PC-9 (cell line): Measurements from ENCODE around the gene ANXA2. TPM values are rescaled to one million over a fixed set of nuclear protein-coding genes. Genes with fewer than 3 reads are reported as not detected.

Source experiments
- BruUV-seq: library from RNA; stranded (reverse); fragments of 400-500 nt; replicated peaks from 2 replicates; lab custom pipeline; 2021; lab: Mats Ljungman, UMichigan
- CTCF ChIA-PET: fragments of 300-600 bp; sonication (Branson Sonifier 250); formaldehyde crosslinking; loops from one replicate; lab custom pipeline; 2022; ENCODE audit warnings: antibody characterized with exemption; lab: Charles Lee
- POLR2A ChIA-PET: fragments of 300-600 bp; sonication (Branson Sonifier 250); formaldehyde crosslinking; loops from one replicate; lab custom pipeline; 2022; ENCODE audit warnings: antibody characterized with exemption; ENCODE audit not compliant: unreplicated experiment; lab: Charles Lee
- DNase-seq, 2 experiments: peaks; one replicate each; pipeline versions ENCODE4 v3.0.0 to v3.0.0-alpha.2; 2015 to 2022; ENCODE audit warnings: mixed read lengths in 1 of 2
- H2AFZ ChIP-seq: fragments of 200-600 bp; sonication (generic); 2 replicates; pipeline ENCODE4 v1.8.1; 2017; ENCODE audit warnings: antibody characterized with exemption
- H3F3A ChIP-seq: fragments of 200-600 bp; sonication (generic); 2 replicates; pipeline ENCODE4 v1.8.1; 2017; ENCODE audit warnings: antibody characterized with exemption, mild to moderate bottlenecking, low read depth; ENCODE audit not compliant: insufficient read depth
- H3K27ac ChIP-seq: fragments of 200-600 bp; sonication (generic); 2 replicates; pipeline ENCODE4 v1.6.1; 2016; ENCODE audit warnings: mixed run types
- H3K27me3 ChIP-seq: fragments of 200-600 bp; sonication (generic); 2 replicates; pipeline ENCODE4 v1.6.1; 2016; ENCODE audit warnings: low read depth, mixed run types; ENCODE audit not compliant: insufficient read depth
- H3K36me3 ChIP-seq: fragments of 200-600 bp; sonication (generic); 2 replicates; pipeline ENCODE4 v1.6.1; 2016; ENCODE audit warnings: low read depth, mixed run types
- H3K4me1 ChIP-seq: fragments of 200-600 bp; sonication (generic); replicated peaks from 2 replicates; pipeline ENCODE4 v1.6.1; 2016; ENCODE audit warnings: mixed run types; ENCODE audit not compliant: insufficient read depth
- H3K4me2 ChIP-seq: fragments of 200-600 bp; sonication (generic); 2 replicates; pipeline ENCODE4 v1.6.1; 2017; ENCODE audit warnings: mixed run types
- H3K4me3 ChIP-seq: fragments of 200-600 bp; sonication (generic); 2 replicates; pipeline ENCODE4 v1.6.1; 2016; ENCODE audit warnings: mixed run types
- H3K79me2 ChIP-seq: fragments of 200-600 bp; sonication (generic); 2 replicates; pipeline ENCODE4 v1.6.1; 2017; ENCODE audit warnings: low read depth, mixed run types
- H3K9me2 ChIP-seq: fragments of 200-600 bp; sonication (generic); 2 replicates; pipeline ENCODE4 v1.8.1; 2017; ENCODE audit warnings: mild to moderate bottlenecking; ENCODE audit not compliant: insufficient read depth
- H3K9me3 ChIP-seq: fragments of 200-600 bp; sonication (generic); 2 replicates; pipeline ENCODE4 v1.8.1; 2016; ENCODE audit warnings: low read depth; ENCODE audit not compliant: insufficient read depth
- H4K20me1 ChIP-seq: fragments of 200-600 bp; sonication (generic); 2 replicates; pipeline ENCODE4 v1.8.1; 2017; ENCODE audit not compliant: insufficient read depth
- CTCF ChIP-seq: fragments of 200-600 bp; sonication (generic); conservative IDR thresholded peaks from 2 replicates; pipeline ENCODE4 v1.6.1; 2017; ENCODE audit warnings: mixed run types, antibody characterized with exemption, mild to moderate bottlenecking, moderate library complexity
- EZH2 ChIP-seq: fragments of 200-600 bp; sonication (generic); IDR thresholded peaks from 2 replicates; pipeline ENCODE4 v1.8.0; 2017; ENCODE audit warnings: antibody characterized with exemption, low read depth
- intact Hi-C: fragments of 100-400 bp; cut with micrococcal nuclease; formaldehyde crosslinking; loops from one replicate; pipeline ENCODE4 v1.10.0; 2022; ENCODE audit not compliant: unreplicated experiment
- total RNA-seq: library from RNA; stranded (reverse); gene quantifications from 2 replicates; pipeline ENCODE4 v1.2.3, GENCODE V29; 2021

Gene ANXA2
- total RNA-seq, 1 experiment from 2014 or later = 1,720 TPM

GRCh38 chr15:60356832-60357231, 41.0 kb downstream of the ANXA2 start:
- Histone ChIP-seq H3K4me3 (no peak overlapping the region), H4K20me1 (no peaks in the 10 kb centered on the region; the same call in 1 of the 2 replicates), H3K27ac (no peak overlapping the region), H3K36me3 (peaks cover 14% of the 10 kb centered on the region), H2AFZ (no peak overlapping the region), H3K27me3 (no peaks in the 10 kb centered on the region), H3K4me2 (no peak overlapping the region), H3F3A (peaks cover 33% of the 10 kb centered on the region), H3K9me3 (no peaks in the 10 kb centered on the region), H3K9me2 (no peaks in the 10 kb centered on the region), H3K79me2 (peaks cover 14% of the 10 kb centered on the region), H3K4me1 (no peaks in the 10 kb centered on the region)
- no peak for DNase-seq
- TF ChIP-seq CTCF (no peak), EZH2 (no peak)
- POLR2A ChIA-PET = no interaction called here
- intact Hi-C loops = no loop called here
- BruUV-seq = no TSS peak
- CTCF ChIA-PET = no interaction called here

- Histone ChIP-seq H4K20me1 (peaks cover 2% of the 10 kb centered on the region), H3K36me3 (peaks cover 9% of the 10 kb centered on the region), H3K4me1 (no peaks in the 10 kb centered on the region), H3K79me2 (peaks cover 13% of the 10 kb centered on the region; the same call in 1 of the 2 replicates), H3K9me3 (no peaks in the 10 kb centered on the region), H3K4me3 (no peak overlapping the region), H3K4me2 (no peak overlapping the region), H3F3A (peaks cover 38% of the 10 kb centered on the region; the same call in 1 of the 2 replicates), H3K27me3 (no peaks in the 10 kb centered on the region), H3K9me2 (no peaks in the 10 kb centered on the region), H3K27ac (no peak overlapping the region), H2AFZ (no peak overlapping the region)
- no peak for TF ChIP-seq EZH2
- TF ChIP-seq CTCF = no peak
- no peak for DNase-seq
- intact Hi-C loops = no loop called here
- BruUV-seq = no TSS peak
- ChIA-PET CTCF (no interaction called here), POLR2A (interaction anchor here (0.9 kb wide), 1 partner anchor 87 kb away, joined by 3 read pairs; no protein-coding TSS in a partner anchor)
Observed at GRCh38 chr15:60355148-60355857, 42.5 kb downstream of the ANXA2 start.

- Histone ChIP-seq H4K20me1 (peaks cover 3% of the 10 kb centered on the region), H3K27me3 (no peaks in the 10 kb centered on the region), H3K9me2 (no peaks in the 10 kb centered on the region), H3K79me2 (0 out of 2 replicates have a peak, but pooled peaks cover 4% of the 10 kb centered on the region), H3K9me3 (no peaks in the 10 kb centered on the region), H3K4me1 (no peaks in the 10 kb centered on the region), H2AFZ (no peak overlapping the region), H3F3A (peaks cover 33% of the 10 kb centered on the region; the same call in 1 of the 2 replicates), H3K36me3 (peaks cover 13% of the 10 kb centered on the region; the same call in 1 of the 2 replicates), H3K27ac (no peak overlapping the region), H3K4me2 (no peak overlapping the region), H3K4me3 (no peak overlapping the region)
- CTCF ChIA-PET = interaction anchor here (0.5 kb wide), 1 partner anchor 91 kb away, joined by 3 read pairs; no protein-coding TSS in a partner anchor
- TF ChIP-seq CTCF (no peak), EZH2 (no peak)
- TSS peak; percentile 2 for BruUV-seq
- DNase-seq = no peak
- POLR2A ChIA-PET = no interaction called here
- intact Hi-C loops = no loop called here
Observed at GRCh38 chr15:60353245-60353920, 44.4 kb downstream of the ANXA2 start.
